Gastrocnemius medialis (tissue), 4 donors: ENCODE results near the gene HSPA6. TPM values are rescaled to one million over a fixed set of nuclear protein-coding genes. Genes with fewer than 3 reads are reported as not detected.
A peak's percentile ranks its signal among the peaks of the same experiment; 100 is the strongest.

Experiments
- ATAC-seq, 2 donors: fragments of 150-250 bp; one replicate each; pipeline ENCODE4 v1.9.1; 2016
- DNase-seq, 2 donors: peaks; one replicate each; pipeline ENCODE4 v3.0.0-alpha.2; 2019
- H3K27ac ChIP-seq, 4 donors: fragments of 200-600 bp; sonication (generic); 1 replicate in 1 of 4; 2 replicates in 3 of 4; pipeline ENCODE4 v1.5.1; 2016 to 2018; ENCODE audit warnings: mild to moderate bottlenecking in 2 of 4, moderate library complexity in 1 of 4
- H3K27me3 ChIP-seq, 3 donors: fragments of 200-600 bp; sonication (generic) in 2 of 3; 1 replicate in 1 of 3; 2 replicates in 2 of 3; pipeline versions ENCODE4 v1.5.1 to v1.6.0; 2016 to 2019; ENCODE audit warnings: mild to moderate bottlenecking in 1 of 3, moderate library complexity in 1 of 3
- H3K36me3 ChIP-seq, 2 donors: fragments of 200-600 bp; sonication (generic) in 1 of 2; one replicate each; pipeline ENCODE4 v1.5.1; 2017 to 2018
- H3K4me1 ChIP-seq, 2 donors: fragments of 200-600 bp; sonication (generic) in 1 of 2; one replicate each; pipeline ENCODE4 v1.5.1; 2016 to 2017; ENCODE audit warnings: mild to moderate bottlenecking in 2 of 2
- H3K4me3 ChIP-seq, 4 donors: fragments of 200-600 bp; sonication (generic) in 3 of 4; 1 replicate in 1 of 4; 2 replicates in 3 of 4; pipeline ENCODE4 v1.5.1; 2016 to 2019; ENCODE audit warnings: mild to moderate bottlenecking in 2 of 4
- H3K9me3 ChIP-seq, 3 donors: fragments of 200-600 bp; sonication (generic) in 2 of 3; 1 replicate in 1 of 3; 2 replicates in 2 of 3; pipeline ENCODE4 v1.5.1; 2016 to 2019
- CTCF ChIP-seq, 5 experiments: fragments of 450-650 bp in 3 of 5; fragments of 200-600 bp in 2 of 5; sonication (generic) in 2 of 5; IDR thresholded peaks in 4 of 5; conservative IDR thresholded peaks in 1 of 5; 1 replicate in 4 of 5; 2 replicates in 1 of 5; pipeline ENCODE4 v1.5.1; 2016 to 2019; ENCODE audit warnings: antibody characterized with exemption in 5 of 5, mild to moderate bottlenecking in 3 of 5, moderate library complexity in 3 of 5
- POLR2A ChIP-seq, 2 donors: fragments of 450-650 bp; IDR thresholded peaks; one replicate each; pipeline ENCODE4 v1.6.1; 2017; ENCODE audit warnings: antibody characterized with exemption in 2 of 2, mild to moderate bottlenecking in 2 of 2, moderate library complexity in 2 of 2
- in situ Hi-C, 4 donors: fragments of 200-750 bp; cut with MboI; loops; one replicate each; pipeline versions ENCODE4 v1.15.0 to v1.8.0; 2017; ENCODE audit warnings: low sequenced_read_pairs in 4 of 4
- intact Hi-C: fragments of 100-400 bp; cut with DNase I; formaldehyde crosslinking; loops from one replicate; pipeline ENCODE4 v1.15.1; 2023; ENCODE audit warnings: low total_unique reads
- total RNA-seq, 4 donors: library from RNA; depleted of rRNA; stranded (reverse); fragments of >200 nt; gene quantifications; one replicate each; pipeline versions ENCODE4 v1.1.0 to v1.2.3, GENCODE V29; 2016

HSPA6 gene
- total RNA-seq, 4 donors from 2014 or later, result 0.25 to 0.60 TPM; not detected in 2

GRCh38 chr1:161502181-161502580, 22.2 kb upstream of the HSPA6 start:
- in situ Hi-C loops, result no loop called here
- intact Hi-C loops, result no loop called here
- Histone ChIP-seq H3K4me3 (no peak overlapping the region), H3K27ac (no peak overlapping the region), H3K4me1 (peaks cover 0 to 6% of the 10 kb centered on the region in 2 donors), H3K9me3 (no peaks in the 10 kb centered on the region), H3K36me3 (no peaks in the 10 kb centered on the region), H3K27me3 (peaks cover 0 to 24% (median 0%) of the 10 kb centered on the region in 3 donors)
- ATAC-seq, result no peak
- no peak for DNase-seq
- TF ChIP-seq POLR2A (IDR thresholded peaks at IDR 0.05) (no peak), CTCF (IDR thresholded peaks at IDR 0.05 in 4 of 5, conservative IDR thresholded peaks at IDR 0.05 in 1 of 5) (no peak)

DNA sequence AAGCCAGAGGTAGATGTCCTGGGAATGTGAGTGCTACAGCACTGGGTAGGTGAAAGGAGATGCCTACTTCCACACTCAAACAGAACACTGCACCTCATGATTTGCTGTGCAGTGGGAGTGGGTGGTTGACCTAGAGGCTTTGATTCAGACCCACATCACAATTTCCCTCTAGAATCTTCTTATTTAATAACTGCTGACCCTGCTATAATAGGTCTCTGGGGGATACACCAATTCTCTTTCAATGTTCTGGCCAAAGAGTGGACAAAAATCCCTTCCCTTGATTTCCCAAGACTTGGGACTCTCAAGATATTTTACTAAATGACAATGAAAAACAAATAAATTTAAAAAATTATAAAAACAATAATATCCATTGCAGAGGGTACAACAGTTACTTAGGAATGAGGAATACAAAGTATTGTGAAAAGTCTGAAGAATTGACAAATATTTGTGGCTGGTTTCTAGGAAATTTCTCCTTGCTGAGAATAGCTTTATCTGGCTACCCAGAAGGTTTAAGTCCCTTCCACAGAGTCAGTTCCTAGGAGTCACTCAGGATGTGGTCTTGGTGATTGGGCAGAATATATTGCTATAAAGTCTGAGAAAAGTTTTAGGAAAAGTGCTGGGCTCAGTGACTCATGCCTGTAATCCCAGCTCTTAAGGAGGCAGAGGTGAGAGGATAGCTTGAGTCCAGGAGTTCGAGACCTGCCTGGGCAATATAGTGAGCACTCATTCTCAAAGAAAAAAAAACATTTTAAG, 21.5 kb upstream of the HSPA6 start:
- intact Hi-C loops, result no loop called here
- in situ Hi-C loops, result no loop called here
- H3K4me1 ChIP-seq, result no peaks in the 10 kb centered on the region
- no peaks in the 10 kb centered on the region for H3K9me3 ChIP-seq
- no peaks in the 10 kb centered on the region for H3K36me3 ChIP-seq
- DNase-seq, result no peak
- TF ChIP-seq POLR2A (IDR thresholded peaks at IDR 0.05), result no peak
- TF ChIP-seq CTCF (IDR thresholded peaks at IDR 0.05 in 4 of 5, conservative IDR thresholded peaks at IDR 0.05 in 1 of 5), result no peak
- peaks cover 0 to 27% (median 5%) of the 10 kb centered on the region in 3 donors for H3K27me3 ChIP-seq
- no peak overlapping the region for H3K4me3 ChIP-seq
- no peak for ATAC-seq
- H3K27ac ChIP-seq, result no peak overlapping the region

GRCh38 chr1:161503394-161503748, 21.0 kb upstream of the HSPA6 start:
- Histone ChIP-seq H3K4me3 (no peak overlapping the region), H3K36me3 (no peaks in the 10 kb centered on the region), H3K9me3 (no peaks in the 10 kb centered on the region), H3K4me1 (no peaks in the 10 kb centered on the region), H3K27ac (no peak overlapping the region), H3K27me3 (peaks cover 0 to 27% (median 5%) of the 10 kb centered on the region in 3 donors)
- TF ChIP-seq CTCF (IDR thresholded peaks at IDR 0.05 in 4 of 5, conservative IDR thresholded peaks at IDR 0.05 in 1 of 5) (no peak), POLR2A (IDR thresholded peaks at IDR 0.05) (no peak)
- in situ Hi-C loops, result no loop called here
- intact Hi-C loops, result no loop called here
- no peak for DNase-seq
- ATAC-seq, result no peak

- intact Hi-C loops (no loop called here), in situ Hi-C loops (no loop called here)
- no peak for DNase-seq
- no peak for ATAC-seq
- Histone ChIP-seq H3K4me3 (peak overlapping the region in 1 of 4 donors; percentile 20), H3K27ac (no peak overlapping the region), H3K36me3 (no peaks in the 10 kb centered on the region), H3K9me3 (no peaks in the 10 kb centered on the region), H3K4me1 (no peaks in the 10 kb centered on the region), H3K27me3 (peaks cover 0 to 20% (median 5%) of the 10 kb centered on the region in 3 donors)
- TF ChIP-seq POLR2A (IDR thresholded peaks at IDR 0.05) (no peak), CTCF (IDR thresholded peaks at IDR 0.05 in 4 of 5, conservative IDR thresholded peaks at IDR 0.05 in 1 of 5) (no peak)
Observed at GRCh38 chr1:161505686-161506085, 18.7 kb upstream of the HSPA6 start.
